ENCODE results near the gene MT4.

DNA sequence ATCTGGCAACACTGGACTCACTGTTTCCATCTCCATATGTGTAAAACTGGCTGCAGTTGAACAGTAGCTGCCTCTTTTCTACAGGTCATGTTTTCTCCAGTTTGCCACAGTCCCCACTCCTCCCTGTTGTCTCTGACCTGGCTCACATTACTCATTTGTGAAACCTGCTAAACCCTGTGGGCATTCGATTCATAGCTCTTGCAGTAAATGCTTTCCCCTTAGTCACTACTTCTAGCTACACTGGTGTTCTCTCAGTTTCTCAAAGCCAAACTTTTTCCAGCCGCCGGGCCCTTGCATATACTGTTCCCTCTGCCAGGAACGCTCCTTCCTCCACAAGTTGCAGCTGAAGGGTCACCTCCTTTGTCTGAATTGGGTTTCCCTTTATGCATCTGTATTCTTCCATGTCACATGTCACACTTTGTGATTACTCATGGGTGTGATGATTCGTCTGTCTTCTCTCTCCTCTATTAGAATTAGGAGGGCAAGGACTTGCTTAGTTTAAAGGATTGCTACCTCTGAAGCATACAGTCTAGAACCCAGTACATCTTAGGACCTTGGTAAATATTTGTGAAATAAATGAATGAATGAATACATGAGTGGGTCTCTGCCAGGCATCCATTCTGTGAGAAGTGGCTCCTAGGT, 15.0 kb upstream of the MT4 start:
- TF ChIP-seq, protein P1, sequence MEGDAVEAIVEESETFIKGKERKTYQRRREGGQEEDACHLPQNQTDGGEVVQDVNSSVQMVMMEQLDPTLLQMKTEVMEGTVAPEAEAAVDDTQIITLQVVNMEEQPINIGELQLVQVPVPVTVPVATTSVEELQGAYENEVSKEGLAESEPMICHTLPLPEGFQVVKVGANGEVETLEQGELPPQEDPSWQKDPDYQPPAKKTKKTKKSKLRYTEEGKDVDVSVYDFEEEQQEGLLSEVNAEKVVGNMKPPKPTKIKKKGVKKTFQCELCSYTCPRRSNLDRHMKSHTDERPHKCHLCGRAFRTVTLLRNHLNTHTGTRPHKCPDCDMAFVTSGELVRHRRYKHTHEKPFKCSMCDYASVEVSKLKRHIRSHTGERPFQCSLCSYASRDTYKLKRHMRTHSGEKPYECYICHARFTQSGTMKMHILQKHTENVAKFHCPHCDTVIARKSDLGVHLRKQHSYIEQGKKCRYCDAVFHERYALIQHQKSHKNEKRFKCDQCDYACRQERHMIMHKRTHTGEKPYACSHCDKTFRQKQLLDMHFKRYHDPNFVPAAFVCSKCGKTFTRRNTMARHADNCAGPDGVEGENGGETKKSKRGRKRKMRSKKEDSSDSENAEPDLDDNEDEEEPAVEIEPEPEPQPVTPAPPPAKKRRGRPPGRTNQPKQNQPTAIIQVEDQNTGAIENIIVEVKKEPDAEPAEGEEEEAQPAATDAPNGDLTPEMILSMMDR (IDR thresholded peaks at IDR 0.05) = no peak
- TF ChIP-seq POLR2A (IDR thresholded peaks at IDR 0.05) = no peak

All from ovary (tissue), 3 donors.